Subcutaneous abdominal adipose tissue (tissue), 5 donors: Measurements from ENCODE around the gene SULT1C2.

Experiments used
- H3K27ac ChIP-seq: one replicate; pipeline ENCODE4 v1.7.0; 2013; ENCODE audit warnings: low read depth, mild to moderate bottlenecking, inconsistent platforms, low read length, moderate library complexity
- H3K27me3 ChIP-seq, 5 donors: one replicate each; pipeline ENCODE4 v1.7.0; 2013; ENCODE audit warnings: low read length in 5 of 5, inconsistent platforms in 1 of 5; ENCODE audit not compliant: control insufficient read depth in 5 of 5, insufficient read depth in 4 of 5
- H3K36me3 ChIP-seq, 5 donors: one replicate each; pipeline ENCODE4 v1.7.0; 2013; ENCODE audit warnings: low read length in 5 of 5; ENCODE audit not compliant: control insufficient read depth in 5 of 5, insufficient read depth in 5 of 5
- H3K4me1 ChIP-seq, 5 donors: one replicate each; pipeline ENCODE4 v1.7.0; 2013; ENCODE audit warnings: low read length in 5 of 5, mild to moderate bottlenecking in 3 of 5, moderate library complexity in 1 of 5; ENCODE audit not compliant: control insufficient read depth in 5 of 5, insufficient read depth in 5 of 5
- H3K4me3 ChIP-seq, 5 donors: one replicate each; pipeline ENCODE4 v1.7.0; 2013; ENCODE audit warnings: low read length in 5 of 5, low read depth in 1 of 5
- H3K9ac ChIP-seq, 5 donors: one replicate each; pipeline ENCODE4 v1.7.0; 2013; ENCODE audit warnings: low read length in 5 of 5, mild to moderate bottlenecking in 4 of 5, moderate library complexity in 3 of 5
- H3K9me3 ChIP-seq, 5 donors: one replicate each; pipeline ENCODE4 v1.7.0; 2013; ENCODE audit warnings: low read length in 5 of 5; ENCODE audit not compliant: control insufficient read depth in 5 of 5
- donor health status: healthy.
- donor health status: healthy.
- donor health status: healthy.
- donor health status: healthy.
- donor health status: healthy.

SULT1C2 gene

GRCh38 chr2:108316033-108316432 lies 27.3 kb downstream of the SULT1C2 start:
- Histone ChIP-seq H3K9me3 (no peaks in the 10 kb centered on the region), H3K27me3 (no peaks in the 10 kb centered on the region), H3K27ac (no peak overlapping the region), H3K4me3 (no peak overlapping the region), H3K4me1 (peaks cover 3 to 8% (median 6%) of the 10 kb centered on the region in 5 donors), H3K36me3 (no peaks in the 10 kb centered on the region), H3K9ac (no peak overlapping the region)

GRCh38 chr2:108316461-108317258 lies 28.0 kb downstream of the SULT1C2 start:
- H3K27ac ChIP-seq: no peak overlapping the region

GRCh38 chr2:108320326-108320922 lies 31.7 kb downstream of the SULT1C2 start:
- Histone ChIP-seq H3K4me3 (no peak overlapping the region), H3K36me3 (no peaks in the 10 kb centered on the region), H3K9me3 (no peaks in the 10 kb centered on the region), H3K27ac (no peak overlapping the region), H3K4me1 (peaks cover 3 to 8% (median 6%) of the 10 kb centered on the region in 5 donors), H3K9ac (no peak overlapping the region), H3K27me3 (no peaks in the 10 kb centered on the region)

More at GRCh38 chr2:108316461-108317258, 28.0 kb downstream of the SULT1C2 start:
- Histone ChIP-seq H3K27me3 (no peaks in the 10 kb centered on the region), H3K9me3 (no peaks in the 10 kb centered on the region), H3K9ac (no peak overlapping the region), H3K4me3 (no peak overlapping the region), H3K4me1 (peaks cover 3 to 8% (median 6%) of the 10 kb centered on the region in 5 donors), H3K36me3 (no peaks in the 10 kb centered on the region)

GRCh38 chr2:108323619-108324018 lies 34.9 kb downstream of the SULT1C2 start:
- no peaks in the 10 kb centered on the region for H3K4me1 ChIP-seq
- no peak overlapping the region for H3K27ac ChIP-seq
- H3K36me3 ChIP-seq: no peaks in the 10 kb centered on the region
- no peaks in the 10 kb centered on the region for H3K9me3 ChIP-seq
- H3K4me3 ChIP-seq: no peak overlapping the region
- H3K27me3 ChIP-seq: no peaks in the 10 kb centered on the region
- no peak overlapping the region for H3K9ac ChIP-seq

GRCh38 chr2:108324531-108325255 lies 36.0 kb downstream of the SULT1C2 start:
- no peak overlapping the region for H3K9ac ChIP-seq
- no peak overlapping the region for H3K27ac ChIP-seq
- H3K4me3 ChIP-seq: no peak overlapping the region
- H3K27me3 ChIP-seq: no peaks in the 10 kb centered on the region
- H3K9me3 ChIP-seq: no peaks in the 10 kb centered on the region
- H3K36me3 ChIP-seq: no peaks in the 10 kb centered on the region
- H3K4me1 ChIP-seq: no peaks in the 10 kb centered on the region

GRCh38 chr2:108325756-108326155 lies 37.1 kb downstream of the SULT1C2 start:
- Histone ChIP-seq H3K4me1 (peaks cover 0 to 5% (median under 1%) of the 10 kb centered on the region in 5 donors), H3K9me3 (no peaks in the 10 kb centered on the region), H3K4me3 (no peak overlapping the region), H3K27ac (no peak overlapping the region), H3K9ac (no peak overlapping the region), H3K27me3 (no peaks in the 10 kb centered on the region), H3K36me3 (no peaks in the 10 kb centered on the region)

- H3K9ac ChIP-seq: no peak overlapping the region
- no peaks in the 10 kb centered on the region for H3K9me3 ChIP-seq
- no peaks in the 10 kb centered on the region for H3K27me3 ChIP-seq
- no peak overlapping the region for H3K27ac ChIP-seq
- H3K4me1 ChIP-seq: peaks cover 0 to 9% (median 5%) of the 10 kb centered on the region in 5 donors
- no peaks in the 10 kb centered on the region for H3K36me3 ChIP-seq
- no peak overlapping the region for H3K4me3 ChIP-seq
Measured at GRCh38 chr2:108329771-108330170, 41.1 kb downstream of the SULT1C2 start.

GRCh38 chr2:108330979-108331378 lies 42.3 kb downstream of the SULT1C2 start:
- Histone ChIP-seq H3K27me3 (no peaks in the 10 kb centered on the region), H3K36me3 (no peaks in the 10 kb centered on the region), H3K4me1 (peaks cover 0 to 9% (median 5%) of the 10 kb centered on the region in 5 donors), H3K9me3 (no peaks in the 10 kb centered on the region), H3K9ac (no peak overlapping the region), H3K27ac (no peak overlapping the region), H3K4me3 (no peak overlapping the region)

GRCh38 chr2:108345951-108346350 lies 57.3 kb downstream of the SULT1C2 start:
- H3K9ac ChIP-seq: no peak overlapping the region
- H3K9me3 ChIP-seq: no peaks in the 10 kb centered on the region
- no peaks in the 10 kb centered on the region for H3K4me1 ChIP-seq
- H3K36me3 ChIP-seq: no peaks in the 10 kb centered on the region
- H3K27me3 ChIP-seq: no peaks in the 10 kb centered on the region
- no peak overlapping the region for H3K27ac ChIP-seq
- no peak overlapping the region for H3K4me3 ChIP-seq

- H3K9ac ChIP-seq: no peak overlapping the region
- H3K27ac ChIP-seq: no peak overlapping the region
- H3K27me3 ChIP-seq: no peaks in the 10 kb centered on the region
- no peaks in the 10 kb centered on the region for H3K9me3 ChIP-seq
- peaks cover 0 to 8% (median 0%) of the 10 kb centered on the region in 5 donors for H3K4me1 ChIP-seq
- no peaks in the 10 kb centered on the region for H3K36me3 ChIP-seq
- no peak overlapping the region for H3K4me3 ChIP-seq
Measured at GRCh38 chr2:108346827-108347226, 58.1 kb downstream of the SULT1C2 start.
